Left forelimb (tissue), 1 donor: Measurements from ENCODE around the gene C2CD4A.

Experiments used
- DNase-seq: peaks from one replicate; pipeline ENCODE4 v3.0.0-alpha.2; 2018; ENCODE audit warnings: low spot score

The C2CD4A gene

GRCh38 chr15:62104401-62104800 is 37.6 kb downstream of the C2CD4A start:
- DNase-seq: no peak

- DNase-seq: no peak
Observed at GRCh38 chr15:62104846-62105245, 38.1 kb downstream of the C2CD4A start.

GRCh38 chr15:62105266-62105665 is 38.5 kb downstream of the C2CD4A start:
- no peak for DNase-seq

GRCh38 chr15:62106096-62106495 is 39.3 kb downstream of the C2CD4A start:
- DNase-seq: no peak

- no peak for DNase-seq
Observed at GRCh38 chr15:62107571-62108121, 40.9 kb downstream of the C2CD4A start.

GRCh38 chr15:62108411-62108810 is 41.6 kb downstream of the C2CD4A start:
- DNase-seq: no peak

- no peak for DNase-seq
Observed at GRCh38 chr15:62109437-62109836, 42.7 kb downstream of the C2CD4A start.

GRCh38 chr15:62109982-62110851 is 43.4 kb downstream of the C2CD4A start:
- no peak for DNase-seq

- no peak for DNase-seq
Observed at GRCh38 chr15:62112081-62112480, 45.3 kb downstream of the C2CD4A start.

- no peak for DNase-seq
Observed at GRCh38 chr15:62112616-62113593, 46.1 kb downstream of the C2CD4A start.

GRCh38 chr15:62115847-62116246 is 49.1 kb downstream of the C2CD4A start:
- no peak for DNase-seq

GRCh38 chr15:62118520-62119226 is 51.9 kb downstream of the C2CD4A start:
- no peak for DNase-seq

- DNase-seq: no peak
Observed at GRCh38 chr15:62119227-62119864, 52.6 kb downstream of the C2CD4A start.

- DNase-seq: no peak
Observed at GRCh38 chr15:62119874-62120273, 53.1 kb downstream of the C2CD4A start.
